HG02759 (cell line): ENCODE data around the gene CENPA.
A peak's percentile ranks its signal among the peaks of the same experiment; 100 is the strongest.
"Not testable (repeated sequence)": the region's sequence is repeated elsewhere in the genome, so short reads cannot be mapped to it uniquely, and the experiment has no call there.

Experiments used
- ATAC-seq: cut with Tn5 transposase; IDR thresholded peaks from one replicate; pipeline ENCODE4 v1.9.1; 2021; ENCODE audit warnings: mild to moderate bottlenecking, moderate library complexity; ENCODE audit not compliant: unreplicated experiment

The CENPA gene

DNA sequence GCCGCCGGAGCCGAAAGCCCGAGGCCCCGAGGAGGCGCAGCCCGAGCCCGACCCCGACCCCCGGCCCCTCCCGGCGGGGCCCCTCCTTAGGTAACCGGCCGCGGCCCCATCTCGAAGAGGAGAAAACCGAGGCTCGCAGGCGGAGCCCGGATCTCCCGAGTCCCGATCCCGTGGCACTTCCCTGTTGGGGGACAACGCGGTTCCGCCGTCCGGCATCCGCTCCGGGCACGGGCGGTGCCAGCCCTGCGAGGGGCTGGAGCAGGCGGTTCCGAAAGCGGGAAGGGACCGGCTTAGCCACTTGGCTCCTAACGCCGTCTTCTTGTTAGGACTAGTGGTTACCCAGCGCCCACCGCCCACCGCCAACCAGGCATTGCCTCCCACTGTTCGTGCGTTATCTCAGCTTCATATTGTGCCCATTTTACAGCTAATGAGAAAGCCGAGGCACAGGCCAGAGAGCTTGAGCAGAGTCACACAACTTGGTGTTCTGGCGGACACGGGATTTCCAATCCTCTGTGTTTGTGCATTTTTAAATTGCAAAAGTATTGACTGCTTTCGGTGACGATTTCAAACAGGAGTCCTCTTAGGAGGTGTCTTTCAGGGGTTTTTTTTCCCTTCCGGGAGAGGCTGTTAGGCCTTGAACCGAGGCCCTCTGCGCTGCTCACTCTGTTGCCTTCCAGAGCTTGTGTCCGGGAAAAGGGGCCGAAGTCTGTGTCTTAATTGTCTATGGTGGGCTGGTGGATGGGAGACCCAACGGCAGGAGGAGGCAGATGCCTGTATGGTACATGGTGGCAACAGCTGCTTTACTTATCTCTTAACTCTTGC lies 562 bp downstream of the CENPA start:
- ATAC-seq, result peak; percentile 23

DNA sequence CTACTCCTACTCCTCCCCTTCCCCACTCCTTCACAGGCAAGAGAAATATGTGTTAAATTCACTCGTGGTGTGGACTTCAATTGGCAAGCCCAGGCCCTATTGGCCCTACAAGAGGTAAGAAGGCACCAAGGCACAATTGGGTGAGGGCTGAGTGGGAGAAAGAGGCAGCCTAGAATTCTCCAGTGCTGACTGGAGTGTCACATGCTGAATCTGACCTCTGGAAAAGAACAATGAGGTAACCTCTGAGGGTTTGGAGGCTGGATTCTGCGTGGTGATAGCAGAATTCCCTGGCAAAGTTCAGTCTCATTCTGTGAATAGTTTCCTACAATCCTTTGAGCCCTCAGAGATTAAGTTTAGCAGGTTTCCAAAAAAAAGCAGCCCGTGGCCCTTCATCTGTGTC lies 6.9 kb downstream of the CENPA start:
- no peak for ATAC-seq

DNA sequence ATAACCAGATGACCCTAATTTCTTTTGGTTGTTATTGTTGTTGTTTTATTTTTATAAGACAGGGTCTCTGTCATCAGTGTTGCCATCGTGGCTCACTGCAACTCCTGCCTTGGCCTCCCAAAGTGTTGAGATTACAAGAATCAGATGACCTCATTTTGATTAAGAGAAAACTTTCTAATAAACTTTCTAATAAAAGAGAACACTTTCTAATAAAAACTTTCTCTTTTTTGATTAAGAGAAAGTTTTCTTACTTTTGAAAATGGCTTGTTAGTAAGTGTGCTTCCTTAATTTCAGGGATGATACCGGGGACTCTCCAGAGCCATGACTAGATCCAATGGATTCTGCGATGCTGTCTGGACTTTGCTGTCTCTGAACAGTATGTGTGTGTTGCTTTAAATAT lies 7.7 kb downstream of the CENPA start:
- no peak for ATAC-seq

DNA sequence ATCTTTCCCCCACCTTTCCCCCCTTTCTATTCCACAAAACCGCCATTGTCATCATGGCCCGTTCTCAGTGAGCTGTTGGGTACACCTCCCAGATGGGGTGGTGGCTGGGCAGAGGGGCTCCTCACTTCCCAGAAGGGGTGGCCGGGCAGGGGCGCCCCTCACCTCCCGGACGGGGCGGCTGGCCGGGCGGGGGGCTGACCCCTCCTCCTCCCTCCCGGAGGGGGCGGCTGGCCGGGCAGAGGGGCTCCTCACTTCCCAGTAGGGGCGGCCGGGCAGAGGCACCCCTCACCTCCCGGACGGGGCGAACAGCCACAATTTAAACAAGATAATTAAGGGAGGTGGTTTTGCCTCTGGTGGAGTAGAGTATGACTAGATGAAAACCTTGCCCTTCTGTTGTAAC lies 9.3 kb downstream of the CENPA start:
- ATAC-seq, result not testable (repeated sequence)

DNA sequence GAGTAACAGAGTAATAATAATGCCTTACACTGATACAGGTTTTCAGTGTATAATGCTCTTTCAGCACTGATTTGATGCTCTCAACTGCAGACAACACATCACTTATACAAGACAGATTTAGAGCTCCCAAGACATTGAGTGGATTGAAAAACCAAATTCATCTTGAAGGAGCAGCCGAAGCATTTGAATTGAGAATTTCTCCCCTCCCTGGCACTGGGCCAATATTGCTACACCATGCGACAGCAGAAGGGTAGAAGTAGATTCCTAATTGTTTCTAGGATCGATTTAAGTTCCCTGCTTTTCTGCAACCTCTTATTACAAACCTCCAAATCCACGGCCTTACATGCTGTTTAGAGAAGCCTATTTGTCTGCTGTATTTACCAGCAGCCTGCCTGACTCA lies 15.5 kb downstream of the CENPA start:
- no peak for ATAC-seq

DNA sequence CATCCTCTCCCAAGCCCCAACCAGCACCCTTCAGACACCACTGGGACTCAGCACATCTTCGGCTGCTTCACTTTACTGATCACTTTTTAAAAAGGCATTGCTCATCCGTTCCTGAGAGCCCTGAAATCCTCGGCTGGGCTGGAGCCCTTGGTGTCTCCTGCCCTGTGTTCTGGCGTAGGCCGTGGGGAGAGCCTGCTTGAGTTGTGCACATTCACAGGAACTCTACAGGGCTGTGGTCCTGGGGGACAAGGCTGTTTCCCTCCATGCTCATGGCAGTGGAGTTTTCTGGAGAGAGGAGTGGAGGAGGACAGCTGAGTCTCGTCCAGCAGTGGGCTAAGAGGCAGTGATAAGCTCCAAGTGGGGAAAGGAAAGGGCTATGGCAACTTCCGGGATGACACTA lies 15.9 kb downstream of the CENPA start:
- no peak for ATAC-seq

DNA sequence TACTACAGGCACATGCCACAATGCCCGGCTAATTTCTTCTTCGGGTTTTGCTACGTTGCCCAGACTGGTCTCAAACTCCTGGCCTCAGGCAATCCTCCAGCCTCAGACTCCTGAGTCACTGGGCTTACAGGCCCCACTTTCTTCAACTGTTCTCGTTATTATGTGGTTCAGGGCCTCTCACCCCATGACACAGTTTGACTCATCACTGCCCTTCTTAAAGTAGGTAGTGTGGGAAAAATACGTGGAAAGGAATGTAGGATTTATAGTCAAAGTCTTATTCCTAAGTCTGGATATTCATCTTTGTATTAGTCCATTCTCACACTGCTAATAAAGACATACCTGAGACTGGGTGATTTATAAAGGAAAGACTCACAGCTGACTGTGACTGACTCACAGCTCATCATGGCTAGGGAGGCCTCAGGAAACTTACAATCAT lies 19.4 kb downstream of the CENPA start:
- ATAC-seq, result no peak

DNA sequence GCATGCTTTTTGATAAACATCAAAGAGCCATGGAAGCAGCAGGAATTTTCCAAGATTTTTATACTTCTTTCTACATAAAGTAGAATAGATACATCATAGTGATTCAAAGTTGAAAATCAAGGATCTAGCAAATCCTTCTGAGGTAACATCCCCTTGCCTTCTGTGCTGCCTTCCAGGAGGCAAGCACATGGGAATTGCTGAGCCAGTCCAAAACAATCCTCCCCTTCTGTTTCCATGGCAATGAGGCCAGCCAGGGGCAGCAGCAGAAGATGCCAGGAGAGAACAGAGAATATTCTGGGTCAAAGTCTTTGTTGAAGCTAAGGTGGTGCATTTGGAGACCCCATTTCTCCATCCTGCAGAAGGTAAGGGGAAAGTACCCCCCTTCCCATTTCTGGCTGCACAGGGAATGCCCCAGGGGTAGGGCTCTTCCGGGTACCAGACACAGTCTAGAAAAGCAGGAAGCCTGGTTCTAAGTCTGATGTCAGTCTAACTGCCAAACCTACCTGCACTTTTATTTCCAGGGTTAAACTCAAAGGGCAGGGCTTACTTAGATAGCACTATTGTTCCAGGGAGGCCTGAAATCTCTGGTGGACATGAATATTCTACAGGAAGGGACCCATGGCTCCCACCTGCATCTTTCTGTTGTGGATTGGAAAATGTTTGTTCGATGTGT lies 22.1 kb downstream of the CENPA start:
- no peak for ATAC-seq

DNA sequence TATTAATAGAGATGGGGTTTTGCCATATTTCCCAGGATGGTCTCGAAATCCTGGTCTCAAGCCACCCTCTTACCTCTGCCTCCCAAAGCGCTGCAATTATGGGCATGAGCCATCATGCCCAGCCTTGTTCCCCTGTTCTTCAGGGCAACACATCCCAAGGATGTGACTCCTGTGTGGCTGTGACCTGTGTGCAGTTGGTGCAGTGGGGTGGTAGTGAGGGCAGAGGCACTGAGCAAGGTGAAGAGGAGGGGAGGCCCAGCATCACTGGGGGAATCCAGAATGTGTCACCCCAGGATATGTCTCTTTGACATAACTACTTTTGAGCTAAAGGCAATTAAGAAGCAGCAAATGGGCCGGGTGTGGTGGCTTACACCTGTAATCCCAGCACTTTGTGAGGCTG lies 23.4 kb downstream of the CENPA start:
- no peak for ATAC-seq

DNA sequence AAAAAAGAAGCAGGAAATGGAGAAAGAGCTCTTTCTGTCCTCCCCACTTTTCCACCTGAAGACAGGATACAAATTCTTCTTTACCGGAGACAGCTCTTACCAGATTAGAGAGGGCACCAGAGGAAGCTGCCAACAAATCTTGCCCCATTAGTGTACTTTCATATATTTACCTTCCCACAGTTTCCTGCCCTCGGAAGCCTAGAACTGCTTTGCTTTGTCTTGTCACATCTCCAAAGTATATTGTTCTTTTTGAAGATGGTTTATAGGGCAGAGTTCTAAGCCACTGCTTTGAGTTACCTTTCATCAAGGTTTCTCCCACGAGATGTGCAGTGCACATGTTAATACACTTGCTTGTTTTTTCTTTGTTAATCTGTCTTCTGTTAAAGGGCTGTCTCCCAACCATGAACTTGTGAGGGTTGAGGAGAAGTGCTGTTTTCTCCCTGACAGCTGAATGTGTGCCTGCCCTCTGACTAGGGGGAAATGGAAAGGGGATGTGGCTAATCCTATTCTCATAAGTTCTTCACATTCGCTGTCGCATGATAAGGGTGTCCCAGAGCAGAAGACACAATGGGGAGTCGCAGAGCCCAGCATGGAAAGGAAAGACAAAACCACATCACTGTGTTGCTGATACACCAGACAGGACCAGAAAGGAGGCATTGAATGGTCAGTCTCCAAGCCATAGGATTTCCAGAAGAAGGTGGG lies 24.2 kb downstream of the CENPA start:
- no peak for ATAC-seq

DNA sequence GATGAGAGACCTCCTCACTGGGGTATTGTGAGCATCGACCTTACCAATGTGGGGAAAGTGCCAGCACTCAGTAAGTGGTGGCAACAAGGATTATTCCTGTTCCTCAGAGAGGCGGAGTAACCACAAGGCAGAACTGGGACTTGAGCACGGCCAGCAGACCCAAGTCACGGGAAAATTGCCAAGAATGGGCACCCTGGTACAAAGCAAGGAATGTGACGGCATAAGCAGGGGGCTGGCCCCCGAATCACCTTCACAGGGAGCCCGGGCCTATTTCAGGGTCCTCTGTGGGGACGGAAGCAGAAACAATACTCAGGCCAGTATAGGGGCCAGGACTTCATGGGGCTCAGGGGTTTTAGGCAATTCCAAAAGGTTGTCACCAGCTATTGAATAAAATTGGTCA lies 25.4 kb downstream of the CENPA start:
- no peak for ATAC-seq

DNA sequence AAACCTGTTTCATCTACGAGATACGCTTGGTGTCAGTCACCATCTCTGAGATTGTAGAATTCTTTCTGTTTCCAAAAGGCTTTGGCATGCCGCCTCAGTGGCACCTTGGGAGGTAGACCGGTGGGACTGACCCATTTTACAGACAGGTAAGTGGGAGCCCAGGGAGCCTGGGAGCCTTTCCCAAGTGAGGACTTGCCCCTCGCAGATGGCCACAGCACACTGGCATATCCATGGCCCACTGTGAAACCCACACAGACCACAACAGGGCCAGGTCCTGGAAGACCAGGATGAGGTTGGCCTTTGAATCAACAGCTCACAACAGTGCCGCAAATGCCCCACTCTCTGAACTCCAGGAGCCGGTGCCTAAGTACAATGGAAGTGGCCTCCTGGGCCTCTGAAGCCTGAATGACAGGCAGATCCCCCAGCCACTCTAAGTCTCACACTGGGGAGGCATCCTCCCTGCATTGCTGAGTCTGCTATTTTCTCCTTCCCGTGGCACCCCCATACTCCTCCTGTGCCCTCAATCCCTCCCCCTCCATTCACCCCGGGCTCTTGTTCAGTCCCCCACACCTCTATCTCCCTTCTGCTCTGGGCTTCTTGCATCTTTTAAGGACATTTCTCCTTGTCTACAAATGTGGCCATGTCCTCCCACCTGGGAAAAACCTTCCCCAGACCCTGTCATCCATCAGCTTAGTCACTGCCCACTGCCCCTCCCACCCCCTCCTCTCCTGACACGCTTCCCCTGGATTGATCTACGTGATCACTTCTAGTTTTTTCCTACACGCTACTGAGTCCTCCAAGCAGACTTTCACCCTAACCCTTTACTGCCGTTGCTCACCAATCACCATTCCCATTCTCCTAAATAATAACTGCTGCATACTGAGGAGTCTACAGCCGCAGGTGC lies 26.2 kb downstream of the CENPA start:
- no peak for ATAC-seq

DNA sequence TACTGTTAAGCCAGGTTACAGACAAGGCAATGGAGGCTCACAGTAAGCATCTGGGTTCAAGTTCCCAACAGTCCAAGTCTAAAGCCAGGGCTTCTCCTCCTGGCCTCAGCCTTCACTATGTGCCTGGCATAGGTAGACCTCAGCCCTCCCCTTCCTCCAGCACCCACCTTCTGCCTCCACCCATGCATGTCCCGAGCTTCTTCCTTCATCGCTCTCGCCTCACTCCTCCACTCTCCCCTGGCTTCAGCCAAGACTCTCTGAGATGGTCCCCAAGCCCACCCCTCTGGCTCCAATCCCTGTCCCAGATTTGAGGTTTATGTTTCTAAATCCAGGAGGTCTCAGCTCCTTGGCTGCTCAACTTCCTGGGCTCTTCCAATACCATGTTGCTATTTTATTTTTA lies 26.9 kb downstream of the CENPA start:
- ATAC-seq, result no peak

DNA sequence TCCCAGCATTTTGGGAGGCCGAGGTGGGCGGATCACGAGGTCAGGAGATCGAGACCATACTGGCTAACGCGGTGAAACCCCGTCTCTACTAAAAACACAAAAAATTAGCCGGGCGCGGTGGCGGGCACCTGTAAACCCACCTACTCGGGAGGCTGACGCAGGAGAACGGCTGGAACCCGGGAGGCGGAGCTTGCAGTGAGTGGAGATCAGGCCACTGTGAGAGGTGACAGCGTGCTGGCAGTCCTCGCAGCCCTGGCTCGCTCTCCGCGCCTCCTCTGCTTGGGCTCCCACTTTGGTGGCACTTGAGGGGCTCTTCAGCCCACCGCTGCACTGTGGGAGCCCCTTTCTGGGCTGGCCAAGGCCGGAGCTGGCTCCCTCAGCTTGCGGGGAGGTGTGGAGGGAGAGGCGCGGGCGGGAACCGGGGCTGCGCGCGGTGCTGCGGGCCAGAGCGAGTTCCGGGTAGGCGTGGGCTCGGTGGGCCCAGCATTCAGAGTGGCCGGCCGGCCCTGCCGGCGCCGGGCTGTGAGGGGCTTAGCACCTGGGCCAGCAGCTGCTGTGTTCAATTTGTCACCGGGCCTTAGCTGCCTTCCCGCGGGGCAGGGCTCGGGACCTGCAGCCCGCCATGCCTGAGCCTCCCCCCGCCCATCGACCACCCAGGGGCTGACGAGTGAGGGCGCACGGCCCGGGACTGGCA lies 28.4 kb downstream of the CENPA start:
- not testable (repeated sequence) for ATAC-seq

DNA sequence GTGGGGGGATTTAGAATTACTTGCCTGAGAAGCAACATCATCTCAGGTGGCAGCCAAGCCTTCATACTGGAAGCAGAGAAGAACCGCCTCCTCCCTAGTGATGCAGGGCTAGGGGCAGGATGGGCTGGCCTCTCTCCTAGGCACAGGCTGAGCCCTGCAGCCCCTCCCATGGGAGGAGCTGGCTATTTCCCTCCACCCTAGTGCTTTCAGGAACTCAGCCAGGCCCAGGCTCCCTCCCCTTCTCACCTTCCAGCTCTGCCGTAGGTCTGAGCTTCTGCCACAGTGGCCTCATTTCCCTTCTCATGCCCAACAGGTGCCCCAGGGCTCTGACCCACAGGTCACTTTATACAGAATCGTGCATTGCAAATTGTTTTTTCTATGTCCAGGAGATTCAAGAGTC lies 31.0 kb downstream of the CENPA start:
- ATAC-seq, result no peak

DNA sequence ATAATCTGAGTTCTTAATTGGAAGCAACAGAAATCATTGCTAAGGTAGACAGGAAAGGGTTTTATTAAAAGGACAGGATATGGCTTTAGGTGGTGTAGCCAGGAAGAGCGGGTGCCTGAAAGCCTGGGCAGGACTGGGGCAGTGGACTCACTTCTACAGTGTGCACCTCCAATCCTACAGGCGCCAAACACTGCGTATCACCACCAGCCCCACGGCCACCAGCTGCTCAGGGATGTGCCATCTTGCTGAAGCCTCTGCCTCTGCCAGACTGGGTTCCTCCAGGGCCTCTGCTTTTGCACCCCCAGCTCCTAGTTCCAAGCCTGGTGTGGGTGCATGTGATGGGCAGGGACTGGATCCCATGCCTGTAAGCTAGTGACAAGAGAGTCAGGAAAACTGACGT lies 32.4 kb downstream of the CENPA start:
- ATAC-seq, result no peak

DNA sequence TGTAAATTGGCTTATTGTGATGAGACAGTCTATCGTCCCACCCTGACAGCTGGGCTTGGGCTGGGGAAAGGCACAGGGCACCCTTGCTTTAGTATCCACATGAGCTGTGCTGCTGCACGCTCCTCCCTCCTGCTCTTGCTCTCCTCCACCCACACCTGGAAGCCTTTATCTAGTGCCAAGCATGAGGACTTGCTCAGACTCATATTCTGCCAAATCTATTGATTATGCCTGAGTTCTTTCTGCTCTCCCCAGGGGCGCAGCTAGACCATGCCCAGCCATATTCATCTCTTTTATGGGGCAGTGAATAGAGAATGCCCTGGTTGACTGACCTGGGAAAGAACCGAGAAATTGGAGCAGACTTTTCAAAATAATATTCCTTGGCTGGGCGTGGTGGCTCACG lies 33.1 kb downstream of the CENPA start:
- ATAC-seq, result no peak

DNA sequence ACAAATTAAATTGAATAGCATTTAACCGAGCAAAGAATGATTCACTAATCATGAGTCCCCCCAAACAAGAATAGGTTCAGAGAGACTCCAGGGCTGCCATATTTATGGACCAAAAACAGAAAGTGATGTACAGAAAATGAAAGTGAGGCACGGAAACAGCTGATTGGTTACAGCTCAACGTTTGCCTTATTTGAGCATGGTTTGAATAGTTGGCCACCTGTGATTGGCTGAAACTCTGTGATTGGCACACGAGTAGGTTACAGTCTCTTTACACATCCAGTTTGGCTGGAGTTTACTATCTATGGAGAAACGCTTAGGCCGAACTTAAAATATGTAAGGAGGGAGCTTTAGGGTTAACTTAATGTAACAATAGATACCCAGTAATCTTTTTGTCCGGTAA lies 35.1 kb downstream of the CENPA start:
- no peak for ATAC-seq

DNA sequence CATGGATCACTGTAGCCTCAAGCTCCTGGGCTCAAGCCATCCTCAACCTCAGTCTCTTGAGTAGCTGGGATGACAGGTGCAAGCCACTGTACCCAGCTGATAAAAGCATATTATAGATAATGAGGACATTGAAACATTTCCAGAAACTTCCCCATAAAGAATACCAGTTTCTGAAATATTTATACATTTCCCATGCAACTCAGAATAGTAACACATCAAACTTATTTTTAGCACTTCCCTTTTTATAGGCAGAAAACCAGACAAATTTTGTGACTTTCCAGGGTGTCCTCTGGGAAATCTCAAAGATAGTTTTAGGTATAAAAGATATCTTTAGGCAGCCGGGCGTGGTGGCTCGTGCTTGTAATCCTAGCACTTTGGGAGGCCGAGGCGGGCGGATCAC lies 37.0 kb downstream of the CENPA start:
- ATAC-seq, result no peak
